HepG2 (cell line): Measurements from ENCODE around the gene CFAP61. TPM values are rescaled to one million over a fixed set of nuclear protein-coding genes. Genes with fewer than 3 reads are reported as not detected.

Experiments used
- ADNP ChIP-seq: sonication (generic); formaldehyde crosslinking; IDR thresholded peaks from 2 replicates; pipeline ENCODE4 v1.4.0; 2020; ENCODE audit warnings: missing genetic modification reagents
- AHR ChIP-seq: IDR thresholded peaks from 2 replicates; pipeline ENCODE4 v1.6.1; 2018; ENCODE audit warnings: missing genetic modification reagents, missing compliant biosample characterization
- CHD2 ChIP-seq: IDR thresholded peaks from 2 replicates; pipeline ENCODE4 v1.6.1; 2011; ENCODE audit warnings: low read depth, low read length, improper control_type of control experiment
- DR1 ChIP-seq: sonication (generic); formaldehyde crosslinking; IDR thresholded peaks from 2 replicates; pipeline ENCODE4 v1.8.0; 2021; ENCODE audit warnings: mild to moderate bottlenecking, missing genetic modification reagents, inconsistent platforms
- EZH2 ChIP-seq: conservative IDR thresholded peaks from 2 replicates; pipeline ENCODE4 v1.6.1; 2012; ENCODE audit warnings: mild to moderate bottlenecking, low read depth, low read length, moderate library complexity
- FOXO1 ChIP-seq: sonication (generic); formaldehyde crosslinking; IDR thresholded peaks from 2 replicates; pipeline ENCODE4 v1.4.0; 2020; ENCODE audit warnings: missing genetic modification reagents
- HNRNPH1 ChIP-seq: fragments of 200-400 bp; formaldehyde crosslinking; optimal IDR thresholded peaks from 2 replicates; pipeline ENCODE3; 2017; ENCODE audit warnings: mild to moderate bottlenecking, low read depth, low read length
- KLF15 ChIP-seq: sonication (generic); formaldehyde crosslinking; IDR thresholded peaks from 2 replicates; pipeline ENCODE4 v1.8.1; 2023; ENCODE audit warnings: borderline replicate concordance, mild to moderate bottlenecking, inconsistent platforms, missing genetic modification reagents, mixed read lengths
- NKX3-1 ChIP-seq: sonication (generic); formaldehyde crosslinking; IDR thresholded peaks from 2 replicates; pipeline ENCODE4 v1.5.0; 2020; ENCODE audit warnings: missing genetic modification reagents
- PCBP2 ChIP-seq: fragments of 200-400 bp; formaldehyde crosslinking; optimal IDR thresholded peaks from 2 replicates; pipeline ENCODE3; 2018; ENCODE audit warnings: low read length, low read depth; ENCODE audit not compliant: poor library complexity, severe bottlenecking
- RAD21 ChIP-seq: fragments of 450-650 bp; formaldehyde crosslinking; IDR thresholded peaks from 2 replicates; pipeline ENCODE4 v1.5.0; 2020; ENCODE audit warnings: mild to moderate bottlenecking
- TEAD3 ChIP-seq: optimal IDR thresholded peaks from 2 replicates; pipeline ENCODE3; 2016; ENCODE audit warnings: borderline replicate concordance
- TGIF2 ChIP-seq: IDR thresholded peaks from 2 replicates; pipeline ENCODE4 v1.6.1; 2016; ENCODE audit warnings: control low read depth, missing compliant biosample characterization
- WIZ ChIP-seq: sonication (generic); formaldehyde crosslinking; IDR thresholded peaks from 2 replicates; pipeline ENCODE4 v1.5.1; 2020; ENCODE audit warnings: mild to moderate bottlenecking, missing genetic modification reagents
- ZMYM4 ChIP-seq: sonication (generic); formaldehyde crosslinking; IDR thresholded peaks from 2 replicates; pipeline ENCODE4 v1.8.1; 2023; ENCODE audit warnings: mild to moderate bottlenecking, missing genetic modification reagents
- ZNF138 ChIP-seq: sonication (generic); formaldehyde crosslinking; IDR thresholded peaks from 2 replicates; pipeline ENCODE4 v1.5.0; 2020; ENCODE audit warnings: mild to moderate bottlenecking, low read depth, missing genetic modification reagents
- ZNF34 ChIP-seq: sonication (generic); formaldehyde crosslinking; IDR thresholded peaks from 2 replicates; pipeline ENCODE4 v1.4.0; 2020; ENCODE audit warnings: mild to moderate bottlenecking, missing genetic modification reagents, borderline replicate concordance
- ZNF484 ChIP-seq: sonication (generic); formaldehyde crosslinking; IDR thresholded peaks from 2 replicates; pipeline ENCODE4 v1.5.1; 2020; ENCODE audit warnings: mild to moderate bottlenecking, low read depth, missing genetic modification reagents, borderline replicate concordance
- ZNF572 ChIP-seq: sonication (generic); formaldehyde crosslinking; IDR thresholded peaks from 2 replicates; pipeline ENCODE4 v1.5.1; 2020; ENCODE audit warnings: mild to moderate bottlenecking, missing genetic modification reagents
- ZNF644 ChIP-seq: IDR thresholded peaks from 2 replicates; pipeline ENCODE4 v1.6.1; 2016; ENCODE audit warnings: low read depth
- ZNF670 ChIP-seq: sonication (generic); formaldehyde crosslinking; IDR thresholded peaks from 2 replicates; pipeline ENCODE4 v1.8.0; 2022; ENCODE audit warnings: mild to moderate bottlenecking, missing genetic modification reagents, borderline replicate concordance
- ZNF878 ChIP-seq: sonication (generic); formaldehyde crosslinking; IDR thresholded peaks from 2 replicates; pipeline ENCODE4 v1.8.1; 2023; ENCODE audit warnings: mild to moderate bottlenecking, missing genetic modification reagents, moderate library complexity
- polyA plus RNA-seq, 8 experiments: library from polyadenylated mRNA; depleted of rRNA in 3 of 8; stranded (reverse) in 7 of 8; unstranded in 1 of 8; fragments of >200 nt; fragmentation: Illumina TruSeq in 4 of 8; extraction: Trizol in 4 of 8; gene quantifications; 2 replicates each; pipeline versions ENCODE4 v1.2.1 to v1.2.3, GENCODE V29; 2011 to 2016; ENCODE audit warnings: low read depth in 4 of 8, missing spikeins in 1 of 8, mixed read lengths in 1 of 8; ENCODE audit not compliant: insufficient read depth in 1 of 8
- total RNA-seq, 5 experiments: library from RNA; depleted of rRNA; stranded (reverse); fragments of >200 nt; fragmentation: Illumina TruSeq; extraction: Trizol; gene quantifications; 2 replicates each; pipeline ENCODE4 v1.2.3, GENCODE V29; 2016; ENCODE audit warnings: low read depth in 1 of 5
- TF ChIP-seq, protein P1 (sequence below): sonication (generic); formaldehyde crosslinking; IDR thresholded peaks from 2 replicates; pipeline ENCODE4 v1.4.0; 2020; ENCODE audit warnings: missing genetic modification reagents
- TF ChIP-seq, protein P2 (sequence below): sonication (generic); formaldehyde crosslinking; IDR thresholded peaks from 2 replicates; pipeline ENCODE4 v1.4.0; 2020; ENCODE audit warnings: missing genetic modification reagents
- TF ChIP-seq, protein P3 (sequence below): sonication (generic); formaldehyde crosslinking; IDR thresholded peaks from 2 replicates; pipeline ENCODE4 v1.8.1; 2023; ENCODE audit warnings: missing genetic modification reagents, inconsistent platforms, borderline replicate concordance
- TF ChIP-seq, protein P4 (sequence below): sonication (generic); formaldehyde crosslinking; IDR thresholded peaks from 2 replicates; pipeline ENCODE4 v1.9.0; 2021; ENCODE audit warnings: missing genetic modification reagents, mild to moderate bottlenecking, borderline replicate concordance
- TF ChIP-seq, protein P5 (sequence below): sonication (generic); formaldehyde crosslinking; IDR thresholded peaks from 2 replicates; pipeline ENCODE4 v1.4.0; 2020; ENCODE audit warnings: mild to moderate bottlenecking, low read depth, missing genetic modification reagents

Gene CFAP61
- total and polyA plus RNA-seq, 2 of the 13 experiments (the other 11 are each of a cell fraction or from before 2014, with no cell fraction given), result 0.27 TPM; not detected in 1

DNA sequence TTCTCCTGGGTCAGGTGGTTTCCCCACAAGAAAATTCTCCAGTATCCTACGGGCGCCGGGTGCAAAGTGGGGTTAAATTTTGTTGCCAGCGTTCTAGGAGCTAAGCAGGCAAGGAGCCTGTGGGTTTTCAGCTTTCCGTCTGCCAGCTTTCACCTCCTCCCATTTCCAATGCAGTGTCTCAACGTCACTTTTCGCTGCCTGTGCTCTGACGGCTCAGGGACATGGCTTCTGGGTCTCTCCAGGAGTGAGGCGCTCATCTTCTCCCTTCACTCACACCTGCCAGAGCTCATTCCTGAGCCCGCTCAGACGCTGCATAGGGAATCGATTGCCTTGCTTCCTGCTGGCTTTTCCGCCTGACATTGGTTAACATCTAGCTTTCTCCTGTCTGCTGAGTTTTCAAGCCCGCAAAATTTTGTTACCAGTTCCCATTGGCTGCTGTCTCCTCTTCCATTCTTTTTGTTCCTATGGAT lies 42.5 kb upstream of the CFAP61 start (continued):
- TF ChIP-seq, protein P1, sequence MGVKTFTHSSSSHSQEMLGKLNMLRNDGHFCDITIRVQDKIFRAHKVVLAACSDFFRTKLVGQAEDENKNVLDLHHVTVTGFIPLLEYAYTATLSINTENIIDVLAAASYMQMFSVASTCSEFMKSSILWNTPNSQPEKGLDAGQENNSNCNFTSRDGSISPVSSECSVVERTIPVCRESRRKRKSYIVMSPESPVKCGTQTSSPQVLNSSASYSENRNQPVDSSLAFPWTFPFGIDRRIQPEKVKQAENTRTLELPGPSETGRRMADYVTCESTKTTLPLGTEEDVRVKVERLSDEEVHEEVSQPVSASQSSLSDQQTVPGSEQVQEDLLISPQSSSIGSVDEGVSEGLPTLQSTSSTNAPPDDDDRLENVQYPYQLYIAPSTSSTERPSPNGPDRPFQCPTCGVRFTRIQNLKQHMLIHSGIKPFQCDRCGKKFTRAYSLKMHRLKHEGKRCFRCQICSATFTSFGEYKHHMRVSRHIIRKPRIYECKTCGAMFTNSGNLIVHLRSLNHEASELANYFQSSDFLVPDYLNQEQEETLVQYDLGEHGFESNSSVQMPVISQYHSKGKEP, result no peak
- TF ChIP-seq NKX3-1 (CRISPR knock-in tag) (no peak), RAD21 (CRISPR knock-in tag) (no peak), FOXO1 (no peak), TGIF2 (CRISPR knock-in tag) (no peak), ZMYM4 (CRISPR knock-in tag) (0 out of 2 replicates have a peak, but pooled peaks have one; percentile 19), HNRNPH1 (no peak), ZNF644 (CRISPR knock-in tag) (no peak), ZNF670 (CRISPR knock-in tag) (no peak), WIZ (CRISPR knock-in tag) (no peak), EZH2 (no peak), ADNP (CRISPR knock-in tag) (no peak), ZNF34 (CRISPR knock-in tag) (no peak), ZNF138 (CRISPR knock-in tag) (no peak), DR1 (no peak), KLF15 (CRISPR knock-in tag) (no peak), CHD2 (no peak), PCBP2 (no peak), ZNF484 (CRISPR knock-in tag) (no peak), AHR (CRISPR knock-in tag) (no peak), TEAD3 (CRISPR knock-in tag) (peak; percentile 70), ZNF878 (CRISPR knock-in tag) (no peak), ZNF572 (no peak)
- TF ChIP-seq, protein P2, sequence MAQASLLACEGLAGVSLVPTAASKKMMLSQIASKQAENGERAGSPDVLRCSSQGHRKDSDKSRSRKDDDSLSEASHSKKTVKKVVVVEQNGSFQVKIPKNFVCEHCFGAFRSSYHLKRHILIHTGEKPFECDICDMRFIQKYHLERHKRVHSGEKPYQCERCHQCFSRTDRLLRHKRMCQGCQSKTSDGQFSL (CRISPR knock-in tag), result no peak
- TF ChIP-seq, protein P3, sequence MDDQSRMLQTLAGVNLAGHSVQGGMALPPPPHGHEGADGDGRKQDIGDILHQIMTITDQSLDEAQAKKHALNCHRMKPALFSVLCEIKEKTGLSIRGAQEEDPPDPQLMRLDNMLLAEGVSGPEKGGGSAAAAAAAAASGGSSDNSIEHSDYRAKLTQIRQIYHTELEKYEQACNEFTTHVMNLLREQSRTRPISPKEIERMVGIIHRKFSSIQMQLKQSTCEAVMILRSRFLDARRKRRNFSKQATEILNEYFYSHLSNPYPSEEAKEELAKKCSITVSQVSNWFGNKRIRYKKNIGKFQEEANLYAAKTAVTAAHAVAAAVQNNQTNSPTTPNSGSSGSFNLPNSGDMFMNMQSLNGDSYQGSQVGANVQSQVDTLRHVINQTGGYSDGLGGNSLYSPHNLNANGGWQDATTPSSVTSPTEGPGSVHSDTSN (CRISPR knock-in tag), result no peak
- TF ChIP-seq, protein P4, sequence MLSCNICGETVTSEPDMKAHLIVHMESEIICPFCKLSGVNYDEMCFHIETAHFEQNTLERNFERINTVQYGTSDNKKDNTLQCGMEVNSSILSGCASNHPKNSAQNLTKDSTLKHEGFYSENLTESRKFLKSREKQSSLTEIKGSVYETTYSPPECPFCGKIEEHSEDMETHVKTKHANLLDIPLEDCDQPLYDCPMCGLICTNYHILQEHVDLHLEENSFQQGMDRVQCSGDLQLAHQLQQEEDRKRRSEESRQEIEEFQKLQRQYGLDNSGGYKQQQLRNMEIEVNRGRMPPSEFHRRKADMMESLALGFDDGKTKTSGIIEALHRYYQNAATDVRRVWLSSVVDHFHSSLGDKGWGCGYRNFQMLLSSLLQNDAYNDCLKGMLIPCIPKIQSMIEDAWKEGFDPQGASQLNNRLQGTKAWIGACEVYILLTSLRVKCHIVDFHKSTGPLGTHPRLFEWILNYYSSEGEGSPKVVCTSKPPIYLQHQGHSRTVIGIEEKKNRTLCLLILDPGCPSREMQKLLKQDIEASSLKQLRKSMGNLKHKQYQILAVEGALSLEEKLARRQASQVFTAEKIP, result no peak
- TF ChIP-seq, protein P5, sequence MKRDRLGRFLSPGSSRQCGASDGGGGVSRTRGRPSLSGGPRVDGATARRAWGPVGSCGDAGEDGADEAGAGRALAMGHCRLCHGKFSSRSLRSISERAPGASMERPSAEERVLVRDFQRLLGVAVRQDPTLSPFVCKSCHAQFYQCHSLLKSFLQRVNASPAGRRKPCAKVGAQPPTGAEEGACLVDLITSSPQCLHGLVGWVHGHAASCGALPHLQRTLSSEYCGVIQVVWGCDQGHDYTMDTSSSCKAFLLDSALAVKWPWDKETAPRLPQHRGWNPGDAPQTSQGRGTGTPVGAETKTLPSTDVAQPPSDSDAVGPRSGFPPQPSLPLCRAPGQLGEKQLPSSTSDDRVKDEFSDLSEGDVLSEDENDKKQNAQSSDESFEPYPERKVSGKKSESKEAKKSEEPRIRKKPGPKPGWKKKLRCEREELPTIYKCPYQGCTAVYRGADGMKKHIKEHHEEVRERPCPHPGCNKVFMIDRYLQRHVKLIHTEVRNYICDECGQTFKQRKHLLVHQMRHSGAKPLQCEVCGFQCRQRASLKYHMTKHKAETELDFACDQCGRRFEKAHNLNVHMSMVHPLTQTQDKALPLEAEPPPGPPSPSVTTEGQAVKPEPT (CRISPR knock-in tag), result no peak
